GM12878 (cell line): ENCODE measurements around the gene TMEM163. TPM values are rescaled to one million over a fixed set of nuclear protein-coding genes. Genes with fewer than 3 reads are reported as not detected.

ENCODE experiments used
- ATAC-seq: fragments of 200-7000 bp; cut with Tn5 transposase; 3 replicates; pipeline ENCODE4 v1.9.1; 2020; ENCODE audit warnings: mild to moderate bottlenecking, moderate library complexity
- BruUV-seq: library from RNA; stranded (reverse); fragments of 400-500 nt; replicated peaks from 2 replicates; lab custom pipeline; 2021; lab: Mats Ljungman, UMichigan
- CTCF ChIA-PET: fragments of 300-600 bp; sonication (Branson Sonifier 250); formaldehyde crosslinking; extraction: SDS; loops from one replicate; lab custom pipeline; 2021; ENCODE audit warnings: inconsistent platforms; lab: Yijun Ruan, JAX
- POLR2A ChIA-PET: fragments of 350-600 bp; formaldehyde crosslinking; extraction: SDS; loops from one replicate; lab custom pipeline; 2021; ENCODE audit warnings: inconsistent platforms; lab: Charles Lee
- RAD21 ChIA-PET: fragments of 300-600 bp; sonication (Branson Sonifier 250); formaldehyde crosslinking; loops from one replicate; lab custom pipeline; 2023; ENCODE audit warnings: antibody characterized with exemption; ENCODE audit not compliant: unreplicated experiment; lab: Charles Lee
- SMC1A ChIA-PET: fragments of 300-600 bp; sonication (Branson Sonifier 250); formaldehyde crosslinking; loops from one replicate; lab custom pipeline; 2023; ENCODE audit not compliant: unreplicated experiment, uncharacterized antibody; lab: Charles Lee
- DNase-seq: peaks from one replicate; pipeline ENCODE4 v3.0.0-alpha.2; 2011; ENCODE audit warnings: low read depth, low spot score
- FAIRE-seq: peaks from 3 replicates; lab custom pipeline; 2011; peaks lifted over from hg19 to GRCh38; lab: Jason Lieb, UNC
- H2AFZ ChIP-seq: 2 replicates; pipeline ENCODE4 v1.6.0; 2011; ENCODE audit warnings: low read depth, low read length, control low read depth; ENCODE audit not compliant: control insufficient read depth
- H3K27ac ChIP-seq: 2 replicates; pipeline ENCODE4 v1.5.1; 2011; ENCODE audit warnings: control low read depth; ENCODE audit not compliant: control insufficient read depth, insufficient read depth
- H3K27me3 ChIP-seq, 2 experiments: replicated peaks in 1 of 2; 2 replicates each; pipeline versions ENCODE4 v1.6.0 to v1.6.1; 2011; ENCODE audit warnings: low read length in 1 of 2; ENCODE audit not compliant: control insufficient read depth in 2 of 2, insufficient read depth in 2 of 2
- H3K36me3 ChIP-seq, 2 experiments: 2 replicates each; pipeline ENCODE4 v1.5.1; 2011; ENCODE audit warnings: low read length in 1 of 2; ENCODE audit not compliant: control insufficient read depth in 2 of 2, insufficient read depth in 2 of 2
- H3K4me1 ChIP-seq: 2 replicates; pipeline ENCODE4 v1.6.1; 2011; ENCODE audit warnings: mild to moderate bottlenecking, low read length, moderate library complexity, mixed read lengths; ENCODE audit not compliant: control insufficient read depth, insufficient read depth
- H3K4me2 ChIP-seq: 2 replicates; pipeline ENCODE4 v1.6.0; 2011; ENCODE audit warnings: control low read depth; ENCODE audit not compliant: control insufficient read depth, insufficient read depth
- H3K4me3 ChIP-seq: fragments of 200-600 bp; sonication (generic); 2 replicates; pipeline ENCODE4 v1.5.1; 2016
- H3K79me2 ChIP-seq: 2 replicates; pipeline ENCODE4 v1.6.0; 2011; ENCODE audit warnings: low read length; ENCODE audit not compliant: control insufficient read depth, insufficient read depth
- H3K9ac ChIP-seq: 2 replicates; pipeline ENCODE4 v1.8.0; 2011; ENCODE audit warnings: low read length, control low read depth, mixed read lengths; ENCODE audit not compliant: control insufficient read depth, insufficient read depth
- H3K9me3 ChIP-seq: replicated peaks from 3 replicates; pipeline ENCODE4 v1.5.1; 2011; ENCODE audit warnings: mild to moderate bottlenecking, low read length; ENCODE audit not compliant: control insufficient read depth, insufficient read depth
- H4K20me1 ChIP-seq: 2 replicates; pipeline ENCODE4 v1.6.0; 2011; ENCODE audit not compliant: control insufficient read depth, insufficient read depth
- CEBPB ChIP-seq, 2 experiments: fragments of 150-350 bp in 1 of 2; IDR thresholded peaks; 2 replicates each; pipeline ENCODE4 v1.6.1; 2012 to 2014; ENCODE audit warnings: low read depth in 2 of 2, low read length in 2 of 2, borderline replicate concordance in 1 of 2, inconsistent platforms in 1 of 2
- CREB1 ChIP-seq: IDR thresholded peaks from 2 replicates; pipeline ENCODE4 v1.6.1; 2012; ENCODE audit warnings: low read depth, mild to moderate bottlenecking, inconsistent platforms
- ETV6 ChIP-seq, 2 experiments: fragments of 450-650 bp in 1 of 2; IDR thresholded peaks in 1 of 2; conservative IDR thresholded peaks in 1 of 2; 2 replicates each; pipeline ENCODE4 v1.6.1; 2014; ENCODE audit warnings: antibody characterized with exemption in 1 of 2, borderline replicate concordance in 1 of 2, low read depth in 1 of 2, mild to moderate bottlenecking in 1 of 2, moderate library complexity in 1 of 2
- GABPA ChIP-seq: IDR thresholded peaks from 2 replicates; pipeline ENCODE4 v1.6.1; 2014; ENCODE audit warnings: antibody characterized with exemption, low read depth, mild to moderate bottlenecking, inconsistent platforms
- HDGF ChIP-seq: fragments of 450-650 bp; IDR thresholded peaks from 2 replicates; pipeline ENCODE4 v1.6.1; 2016; ENCODE audit warnings: antibody characterized with exemption
- MTA3 ChIP-seq: IDR thresholded peaks from 2 replicates; pipeline ENCODE4 v1.6.1; 2012; ENCODE audit warnings: low read length, inconsistent platforms, borderline replicate concordance
- PRDM15 ChIP-seq: fragments of 450-650 bp; formaldehyde crosslinking; IDR thresholded peaks from 2 replicates; pipeline ENCODE4 v1.4.0; 2020; ENCODE audit warnings: mild to moderate bottlenecking, moderate library complexity
- STAT1 ChIP-seq: fragments of 450-650 bp; conservative IDR thresholded peaks from 2 replicates; pipeline ENCODE4 v1.6.1; 2014; ENCODE audit warnings: antibody characterized with exemption, mild to moderate bottlenecking
- TCF7 ChIP-seq: IDR thresholded peaks from 2 replicates; pipeline ENCODE4 v1.6.1; 2014; ENCODE audit warnings: antibody characterized with exemption, borderline replicate concordance
- WGBS: methylation state at CpG from one replicate; pipeline ENCODE4 v1.1.6; 2016; ENCODE audit warnings: low lambda C conversion rate; ENCODE audit not compliant: insufficient replicate concordance, insufficient coverage; ENCODE audit errors: missing lambda C conversion rate; 5-methylcytosine and 5-hydroxymethylcytosine counted together
- in situ Hi-C: fragments of 300-500 bp; cut with MboI; formaldehyde crosslinking; loops from 9 replicates; pipeline ENCODE4 v1.14.3; 2018; ENCODE audit warnings: mixed read lengths
- intact Hi-C: fragments of 100-400 bp; cut with micrococcal nuclease; formaldehyde crosslinking; loops from one replicate; pipeline ENCODE4 v1.14.2; 2022; ENCODE audit not compliant: unreplicated experiment
- polyA plus RNA-seq, 11 experiments: library from polyadenylated mRNA; depleted of rRNA in 4 of 11; unstranded in 6 of 11; stranded (reverse) in 5 of 11; fragments of >200 nt; fragmentation: Nextera tagmentation in 4 of 11; fragmentation: Illumina TruSeq in 1 of 11; extraction: Ambion mirVana in 4 of 11; extraction: Trizol in 1 of 11; gene quantifications; 1 replicate in 1 of 11; 2 replicates in 10 of 11; pipeline versions ENCODE4 v1.2.1 to v1.2.3, GENCODE V29; 2011 to 2016; ENCODE audit warnings: inconsistent platforms in 2 of 11, missing spikeins in 2 of 11, low read depth in 1 of 11
- total RNA-seq, 4 experiments: library from RNA; depleted of rRNA in 3 of 4; stranded (reverse); fragments of >200 nt in 3 of 4; fragmentation: Illumina TruSeq in 1 of 4; extraction: Trizol in 1 of 4; gene quantifications; 2 replicates each; pipeline versions ENCODE4 v1.2.1 to v1.2.3, GENCODE V29; 2013 to 2021
- TF ChIP-seq, protein P1 (sequence below): fragments of 450-650 bp; IDR thresholded peaks from 2 replicates; pipeline ENCODE4 v1.6.1; 2018; ENCODE audit warnings: borderline replicate concordance, mild to moderate bottlenecking; ENCODE audit not compliant: partially characterized antibody
- TF ChIP-seq, protein P2 (sequence below): IDR thresholded peaks from 2 replicates; pipeline ENCODE4 v1.6.1; 2012; ENCODE audit warnings: low read depth, low read length, improper control_type of control experiment

The TMEM163 gene
- total and polyA plus RNA-seq, 10 of the 15 experiments (the other 5 are each of a cell fraction or from before 2014, with no cell fraction given) = 0.05 to 0.11 (median 0.07) TPM; not detected in 4

DNA sequence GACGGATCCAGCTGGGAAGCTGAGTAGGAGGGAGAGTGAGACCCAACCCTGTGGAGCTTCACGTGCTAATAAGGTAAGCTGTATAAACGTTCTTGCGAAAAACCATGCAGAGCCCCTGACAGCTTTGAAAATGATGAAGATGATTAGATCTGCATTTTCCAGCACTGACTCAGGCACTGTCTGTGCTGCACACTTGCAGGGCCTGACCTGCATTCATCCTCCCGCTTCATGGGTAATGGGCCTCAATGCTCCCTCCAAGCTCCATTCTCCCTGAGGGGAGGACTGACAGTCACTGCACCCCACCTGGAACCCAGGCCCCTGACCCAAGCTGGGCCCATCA is 205.4 kb downstream of the TMEM163 start (continued):
- TF ChIP-seq, protein P1, sequence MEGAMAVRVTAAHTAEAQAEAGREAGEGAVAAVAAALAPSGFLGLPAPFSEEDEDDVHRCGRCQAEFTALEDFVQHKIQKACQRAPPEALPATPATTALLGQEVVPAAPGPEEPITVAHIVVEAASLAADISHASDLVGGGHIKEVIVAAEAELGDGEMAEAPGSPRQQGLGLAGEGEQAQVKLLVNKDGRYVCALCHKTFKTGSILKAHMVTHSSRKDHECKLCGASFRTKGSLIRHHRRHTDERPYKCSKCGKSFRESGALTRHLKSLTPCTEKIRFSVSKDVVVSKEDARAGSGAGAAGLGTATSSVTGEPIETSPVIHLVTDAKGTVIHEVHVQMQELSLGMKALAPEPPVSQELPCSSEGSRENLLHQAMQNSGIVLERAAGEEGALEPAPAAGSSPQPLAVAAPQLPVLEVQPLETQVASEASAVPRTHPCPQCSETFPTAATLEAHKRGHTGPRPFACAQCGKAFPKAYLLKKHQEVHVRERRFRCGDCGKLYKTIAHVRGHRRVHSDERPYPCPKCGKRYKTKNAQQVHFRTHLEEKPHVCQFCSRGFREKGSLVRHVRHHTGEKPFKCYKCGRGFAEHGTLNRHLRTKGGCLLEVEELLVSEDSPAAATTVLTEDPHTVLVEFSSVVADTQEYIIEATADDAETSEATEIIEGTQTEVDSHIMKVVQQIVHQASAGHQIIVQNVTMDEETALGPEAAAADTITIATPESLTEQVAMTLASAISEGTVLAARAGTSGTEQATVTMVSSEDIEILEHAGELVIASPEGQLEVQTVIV = no peak
- TF ChIP-seq CREB1 = no peak
- no peak for TF ChIP-seq CEBPB (IDR thresholded peaks at IDR 0.05; ENCODE audit: borderline replicate concordance in 1 of 2, low read depth in 2 of 2, low read length in 2 of 2)
- no peak for TF ChIP-seq ETV6 (conservative IDR thresholded peaks at IDR 0.05 in 1 of 2, IDR thresholded peaks at IDR 0.05 in 1 of 2; ENCODE audit: borderline replicate concordance in 1 of 2, low read depth in 1 of 2)
- TF ChIP-seq, all 136 proteins: peak for 0

DNA sequence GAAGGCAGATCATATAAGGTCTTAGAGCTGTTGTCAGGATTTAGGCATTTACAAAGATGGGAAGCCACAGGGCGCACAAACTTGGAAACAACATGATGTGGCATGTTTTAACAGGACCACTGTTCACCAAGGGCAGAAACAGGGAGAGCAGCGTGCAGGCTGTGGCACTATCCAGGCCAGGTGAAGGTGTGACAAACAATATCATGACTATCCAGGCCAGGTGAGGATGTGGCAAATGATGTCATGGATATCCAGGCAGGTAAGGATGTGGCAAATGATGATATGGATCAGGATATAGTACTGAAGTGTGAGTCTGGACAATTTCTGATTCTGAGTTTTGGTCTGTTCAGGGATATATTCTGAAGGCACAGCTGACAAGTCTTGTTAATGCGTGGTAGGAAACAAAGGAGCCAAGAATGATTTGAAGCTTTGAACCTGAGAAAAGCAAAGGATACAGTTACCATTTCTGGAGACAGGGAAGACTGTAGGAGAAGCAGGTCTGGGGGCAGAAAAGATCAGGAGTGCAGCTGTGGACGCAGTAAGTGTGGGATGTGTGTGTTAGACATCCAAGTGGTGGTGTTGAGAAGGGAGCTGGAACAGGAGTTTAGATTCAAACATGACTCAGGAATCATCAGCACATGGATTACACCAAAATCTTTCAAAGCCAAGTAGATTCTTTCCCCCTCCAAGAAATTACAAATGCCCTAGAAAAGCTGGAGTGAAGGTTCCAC is 205.9 kb downstream of the TMEM163 start:
- FAIRE-seq = no peak
- Histone ChIP-seq H3K27me3 (peaks cover 0 to 1% of the 10 kb centered on the region in 2 experiments; a peak in 2 of 4 replicates), H3K4me1 (no peaks in the 10 kb centered on the region), H3K27ac (no peak overlapping the region), H3K9me3 (no peaks in the 10 kb centered on the region), H3K36me3 (no peaks in the 10 kb centered on the region), H2AFZ (no peak overlapping the region), H3K79me2 (no peaks in the 10 kb centered on the region), H3K9ac (no peak overlapping the region), H4K20me1 (no peaks in the 10 kb centered on the region), H3K4me2 (no peak overlapping the region), H3K4me3 (no peak overlapping the region)
- no peak for DNase-seq
- SMC1A ChIA-PET = no interaction called here
- TF ChIP-seq PRDM15 (CRISPR knock-in tag) (no peak), STAT1 (no peak), MTA3 (no peak), GABPA (no peak), HDGF (no peak), TCF7 (no peak)
- TF ChIP-seq, protein P1 = no peak
- TF ChIP-seq, protein P2, sequence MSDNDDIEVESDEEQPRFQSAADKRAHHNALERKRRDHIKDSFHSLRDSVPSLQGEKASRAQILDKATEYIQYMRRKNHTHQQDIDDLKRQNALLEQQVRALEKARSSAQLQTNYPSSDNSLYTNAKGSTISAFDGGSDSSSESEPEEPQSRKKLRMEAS = no peak
- in situ Hi-C loops = no loop called here
- CTCF ChIA-PET = no interaction called here
- POLR2A ChIA-PET = no interaction called here
- intact Hi-C loops = no loop called here
- RAD21 ChIA-PET = no interaction called here
- no peak for ATAC-seq
- no TSS peak for BruUV-seq
- 14% methylated on average over 4 of the region's 4 CpGs for WGBS
